B cell (primary cell): ENCODE measurements around the gene TMIGD2. TPM values are rescaled to one million over a fixed set of nuclear protein-coding genes. Genes with fewer than 3 reads are reported as not detected.

Source experiments
- ATAC-seq: fragments of 200-7000 bp; cut with Tn5 transposase; one replicate; pipeline ENCODE4 v1.10.0; 2021; ENCODE audit warnings: low read depth, mild to moderate bottlenecking, moderate number of reproducible peaks, moderate library complexity
- CTCF ChIA-PET: fragments of 350-600 bp; sonication (Branson Sonifier 250); formaldehyde crosslinking; loops from one replicate; lab custom pipeline; 2021; ENCODE audit warnings: antibody characterized with exemption, inconsistent platforms; lab: Charles Lee
- POLR2A ChIA-PET: fragments of 350-600 bp; sonication (Branson Sonifier 250); formaldehyde crosslinking; loops from one replicate; lab custom pipeline; 2021; ENCODE audit warnings: antibody characterized with exemption; lab: Charles Lee
- DNase-seq: peaks from one replicate; pipeline ENCODE4 v3.0.0; 2013
- H2AFZ ChIP-seq: 2 replicates; pipeline ENCODE4 v1.6.1; 2012; ENCODE audit warnings: mild to moderate bottlenecking, low read depth, low read length; ENCODE audit not compliant: insufficient read depth, poor library complexity, severe bottlenecking
- H3K27ac ChIP-seq, 2 donors: 1 replicate in 1 of 2; 2 replicates in 1 of 2; pipeline ENCODE4 v1.5.1; 2012 to 2013; ENCODE audit warnings: low read length in 2 of 2, mild to moderate bottlenecking in 2 of 2, moderate library complexity in 1 of 2
- H3K27me3 ChIP-seq, 4 experiments: fragments of 200-600 bp in 1 of 4; sonication (generic) in 1 of 4; replicated peaks in 1 of 4; 1 replicate in 2 of 4; 2 replicates in 2 of 4; pipeline versions ENCODE4 v1.6.1 to v1.7.0; 2013 to 2016; ENCODE audit warnings: low read length in 3 of 4, mild to moderate bottlenecking in 2 of 4, mixed read lengths in 1 of 4, moderate library complexity in 1 of 4; ENCODE audit not compliant: insufficient read depth in 4 of 4, control insufficient read depth in 3 of 4; ENCODE audit errors: control extremely low read depth in 1 of 4
- H3K36me3 ChIP-seq, 2 experiments: replicated peaks in 1 of 2; 1 replicate in 1 of 2; 2 replicates in 1 of 2; pipeline versions ENCODE4 v1.6.1 to v1.7.1; 2013; ENCODE audit warnings: low read length in 1 of 2; ENCODE audit not compliant: insufficient read depth in 2 of 2, control insufficient read depth in 1 of 2; ENCODE audit errors: control extremely low read depth in 1 of 2, extremely low read depth in 1 of 2
- H3K4me1 ChIP-seq, 2 donors: fragments of 200-600 bp in 1 of 2; sonication (generic) in 1 of 2; 1 replicate in 1 of 2; 2 replicates in 1 of 2; pipeline versions ENCODE4 v1.5.1 to v1.6.1; 2013 to 2017; ENCODE audit warnings: low read length in 2 of 2; ENCODE audit not compliant: control insufficient read depth in 2 of 2, insufficient read depth in 2 of 2
- H3K4me2 ChIP-seq: replicated peaks from 2 replicates; pipeline ENCODE3; 2012; ENCODE audit warnings: mild to moderate bottlenecking, low read depth, low read length; ENCODE audit not compliant: poor library complexity, severe bottlenecking
- H3K4me3 ChIP-seq, 5 experiments: fragments of 200-600 bp in 1 of 5; sonication (generic) in 1 of 5; 1 replicate in 3 of 5; 2 replicates in 2 of 5; pipeline versions ENCODE4 v1.5.1 to v1.7.0; 2011 to 2016; ENCODE audit warnings: low read length in 4 of 5, mild to moderate bottlenecking in 4 of 5, low read depth in 2 of 5, control low read depth in 1 of 5, moderate library complexity in 1 of 5; ENCODE audit not compliant: insufficient read depth in 1 of 5; ENCODE audit errors: control extremely low read depth in 1 of 5, extremely low read depth in 1 of 5
- H3K79me2 ChIP-seq: fragments of 200-600 bp; sonication (generic); one replicate; pipeline ENCODE4 v1.6.0; 2016; ENCODE audit warnings: low read length; ENCODE audit not compliant: control insufficient read depth, insufficient read depth
- H3K9ac ChIP-seq: fragments of 200-600 bp; sonication (generic); 2 replicates; pipeline ENCODE4 v1.6.1; 2017; ENCODE audit warnings: mild to moderate bottlenecking, low read length, moderate library complexity
- H3K9me3 ChIP-seq, 3 donors: one replicate each; pipeline versions ENCODE4 v1.6.1 to v1.7.1; 2013; ENCODE audit warnings: low read length in 2 of 3; ENCODE audit not compliant: control insufficient read depth in 2 of 3, insufficient read depth in 1 of 3; ENCODE audit errors: control extremely low read depth in 1 of 3
- H4K20me1 ChIP-seq: 2 replicates; pipeline ENCODE4 v1.6.0; 2012; ENCODE audit warnings: mild to moderate bottlenecking, low read length; ENCODE audit not compliant: insufficient read depth, control insufficient read depth, poor library complexity, severe bottlenecking
- H3K27ac Mint-ChIP-seq: one replicate; pipeline ENCODE4 v1.8.0; 2021; ENCODE audit warnings: mixed read lengths
- H3K27me3 Mint-ChIP-seq: one replicate; pipeline ENCODE4 v1.8.0; 2021; ENCODE audit warnings: mixed read lengths
- H3K4me1 Mint-ChIP-seq: one replicate; pipeline ENCODE4 v1.8.0; 2021; ENCODE audit warnings: mixed read lengths
- H3K4me3 Mint-ChIP-seq: one replicate; pipeline ENCODE4 v1.8.0; 2021; ENCODE audit warnings: mixed read lengths
- H3K9me3 Mint-ChIP-seq: one replicate; pipeline ENCODE4 v1.8.0; 2022; ENCODE audit warnings: mixed read lengths; ENCODE audit not compliant: insufficient read depth
- EZH2 ChIP-seq: IDR thresholded peaks from 2 replicates; pipeline ENCODE4 v1.6.1; 2012; ENCODE audit warnings: borderline replicate concordance, low read depth, mild to moderate bottlenecking, moderate library complexity, low read length; ENCODE audit not compliant: insufficient read depth, poor library complexity, severe bottlenecking
- WGBS: methylation state at CpG from one replicate; pipeline ENCODE4 v1.1.5; 2013; ENCODE audit warnings: missing lambda C conversion rate; ENCODE audit not compliant: insufficient coverage; 5-methylcytosine and 5-hydroxymethylcytosine counted together
- intact Hi-C: fragments of 100-400 bp; cut with micrococcal nuclease; formaldehyde crosslinking; loops from one replicate; pipeline ENCODE4 v1.10.0; 2022
- polyA plus RNA-seq: library from polyadenylated mRNA; depleted of rRNA; stranded (reverse); fragments of >200 nt; gene quantifications from 2 replicates; pipeline ENCODE4 v1.2.3, GENCODE V29; 2012
- total RNA-seq, 2 donors: library from RNA; stranded (reverse); fragments of 120-200 nt in 1 of 2; gene quantifications; 1 replicate in 1 of 2; 2 replicates in 1 of 2; pipeline versions ENCODE4 v1.2.3 to v1.2.4, GENCODE V29; 2013 to 2022
- TF ChIP-seq, protein P1 (sequence below): fragments of 200-600 bp; IDR thresholded peaks from one replicate; pipeline ENCODE4 v1.8.0; 2022; ENCODE audit warnings: antibody characterized with exemption, mild to moderate bottlenecking

TMIGD2 gene
- total and polyA plus RNA-seq, 2 donors (not counting 1 experiment from before 2014, with no cell fraction given): 0.24 TPM; not detected in 1

DNA sequence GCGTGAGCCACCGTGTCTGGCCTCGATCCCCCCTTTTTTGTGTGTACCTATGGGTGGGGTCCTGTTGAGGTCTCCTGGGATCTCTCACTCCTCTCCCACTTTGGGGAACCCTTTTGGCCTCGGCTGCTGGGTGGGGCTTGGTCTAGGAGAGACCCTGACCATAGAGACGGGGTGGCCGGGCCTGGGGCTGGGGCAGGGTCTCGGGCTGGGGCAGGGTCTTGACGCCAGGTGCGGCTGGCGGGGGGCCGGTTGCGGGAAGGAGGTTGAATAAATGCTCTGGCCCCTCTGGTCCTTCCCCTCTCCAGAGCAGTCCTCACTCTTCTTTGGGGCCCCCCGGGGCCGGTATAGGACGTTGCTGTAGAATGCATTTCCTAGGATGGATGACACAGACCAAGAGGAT, 9.7 kb downstream of the TMIGD2 start:
- Histone ChIP-seq H3K27me3 (peaks cover 0 to 14% (median 1%) of the 10 kb centered on the region in 4 experiments), H3K4me2 (no peak overlapping the region), H3K36me3 (no peaks in the 10 kb centered on the region), H3K4me3 (no peak overlapping the region), H3K27ac (no peak overlapping the region), H2AFZ (no peak overlapping the region), H3K9ac (no peak overlapping the region), H3K9me3 (no peaks in the 10 kb centered on the region), H3K4me1 (no peaks in the 10 kb centered on the region), H4K20me1 (no peaks in the 10 kb centered on the region), H3K79me2 (no peaks in the 10 kb centered on the region)
- Mint-ChIP-seq H3K27ac (no peak overlapping the region), H3K4me1 (no peaks in the 10 kb centered on the region), H3K27me3 (peaks cover 5% of the 10 kb centered on the region), H3K4me3 (no peak overlapping the region), H3K9me3 (no peaks in the 10 kb centered on the region)
- ATAC-seq (no peak), DNase-seq (no peak)
- ChIA-PET CTCF (no interaction called here), POLR2A (no interaction called here)
- no peak for TF ChIP-seq EZH2
- TF ChIP-seq, protein P1, sequence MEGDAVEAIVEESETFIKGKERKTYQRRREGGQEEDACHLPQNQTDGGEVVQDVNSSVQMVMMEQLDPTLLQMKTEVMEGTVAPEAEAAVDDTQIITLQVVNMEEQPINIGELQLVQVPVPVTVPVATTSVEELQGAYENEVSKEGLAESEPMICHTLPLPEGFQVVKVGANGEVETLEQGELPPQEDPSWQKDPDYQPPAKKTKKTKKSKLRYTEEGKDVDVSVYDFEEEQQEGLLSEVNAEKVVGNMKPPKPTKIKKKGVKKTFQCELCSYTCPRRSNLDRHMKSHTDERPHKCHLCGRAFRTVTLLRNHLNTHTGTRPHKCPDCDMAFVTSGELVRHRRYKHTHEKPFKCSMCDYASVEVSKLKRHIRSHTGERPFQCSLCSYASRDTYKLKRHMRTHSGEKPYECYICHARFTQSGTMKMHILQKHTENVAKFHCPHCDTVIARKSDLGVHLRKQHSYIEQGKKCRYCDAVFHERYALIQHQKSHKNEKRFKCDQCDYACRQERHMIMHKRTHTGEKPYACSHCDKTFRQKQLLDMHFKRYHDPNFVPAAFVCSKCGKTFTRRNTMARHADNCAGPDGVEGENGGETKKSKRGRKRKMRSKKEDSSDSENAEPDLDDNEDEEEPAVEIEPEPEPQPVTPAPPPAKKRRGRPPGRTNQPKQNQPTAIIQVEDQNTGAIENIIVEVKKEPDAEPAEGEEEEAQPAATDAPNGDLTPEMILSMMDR: no peak
- intact Hi-C loops: no loop called here
- 94% methylated on average over 7 of the region's 15 CpGs for WGBS

DNA sequence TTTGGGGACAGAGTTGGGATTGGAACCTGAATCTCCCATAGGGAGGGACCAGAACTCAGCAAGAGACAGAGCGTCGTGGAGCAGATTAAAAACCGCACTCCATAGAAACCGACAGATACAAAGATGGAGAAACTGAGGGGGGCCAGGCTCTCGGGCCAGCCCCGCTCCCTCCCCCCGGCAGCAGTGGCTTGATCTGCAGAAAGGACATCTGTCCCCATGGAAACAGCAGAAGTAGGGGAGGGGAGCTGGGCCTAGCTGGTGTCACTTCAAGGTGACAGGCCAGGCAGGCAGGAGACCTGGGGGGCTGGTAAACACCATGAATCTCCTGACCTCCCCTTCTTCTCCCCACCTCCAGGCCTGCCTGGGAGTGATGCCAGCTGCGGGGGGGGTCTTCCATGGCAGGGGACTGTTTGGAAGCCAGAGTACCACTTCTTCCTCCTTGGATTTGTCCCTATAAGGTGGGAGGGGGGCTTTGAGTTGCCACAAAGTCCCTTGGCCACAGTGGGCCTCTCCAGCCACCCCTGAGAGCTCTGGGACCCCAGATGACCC, 10.9 kb downstream of the TMIGD2 start:
- Histone ChIP-seq H3K4me1 (no peaks in the 10 kb centered on the region), H3K4me3 (no peak overlapping the region), H3K4me2 (no peak overlapping the region), H3K27me3 (peaks cover 0 to 9% (median 1%) of the 10 kb centered on the region in 4 experiments), H2AFZ (no peak overlapping the region), H3K79me2 (no peaks in the 10 kb centered on the region), H3K27ac (no peak overlapping the region), H3K9ac (no peak overlapping the region), H3K36me3 (no peaks in the 10 kb centered on the region), H4K20me1 (no peaks in the 10 kb centered on the region), H3K9me3 (no peaks in the 10 kb centered on the region)
- ChIA-PET POLR2A (no interaction called here), CTCF (no interaction called here)
- no peaks in the 10 kb centered on the region for H3K4me1 Mint-ChIP-seq
- ATAC-seq (no peak), DNase-seq (no peak)
- no peak overlapping the region for H3K4me3 Mint-ChIP-seq
- H3K9me3 Mint-ChIP-seq: no peaks in the 10 kb centered on the region
- peaks cover 5% of the 10 kb centered on the region for H3K27me3 Mint-ChIP-seq
- intact Hi-C loops: no loop called here
- TF ChIP-seq EZH2: no peak
- TF ChIP-seq, protein P1: no peak
- no peak overlapping the region for H3K27ac Mint-ChIP-seq
- WGBS: 92% methylated on average over 5 of the region's 8 CpGs
